Left renal pelvis (tissue), 4 donors: Measurements from ENCODE around the gene CFAP43. TPM values are rescaled to one million over a fixed set of nuclear protein-coding genes. Genes with fewer than 3 reads are reported as not detected.

ENCODE experiments used
- DNase-seq, 4 donors: peaks; one replicate each; pipeline ENCODE4 v3.0.0-alpha.2; 2013; ENCODE audit warnings: low read depth in 4 of 4, low spot score in 3 of 4
- polyA plus RNA-seq, 4 donors: library from polyadenylated mRNA; unstranded; fragments of 120-200 nt; gene quantifications; one replicate each; pipeline ENCODE4 v1.2.1, GENCODE V29; 2013; ENCODE audit not compliant: insufficient read length in 4 of 4

Gene CFAP43, protein sequence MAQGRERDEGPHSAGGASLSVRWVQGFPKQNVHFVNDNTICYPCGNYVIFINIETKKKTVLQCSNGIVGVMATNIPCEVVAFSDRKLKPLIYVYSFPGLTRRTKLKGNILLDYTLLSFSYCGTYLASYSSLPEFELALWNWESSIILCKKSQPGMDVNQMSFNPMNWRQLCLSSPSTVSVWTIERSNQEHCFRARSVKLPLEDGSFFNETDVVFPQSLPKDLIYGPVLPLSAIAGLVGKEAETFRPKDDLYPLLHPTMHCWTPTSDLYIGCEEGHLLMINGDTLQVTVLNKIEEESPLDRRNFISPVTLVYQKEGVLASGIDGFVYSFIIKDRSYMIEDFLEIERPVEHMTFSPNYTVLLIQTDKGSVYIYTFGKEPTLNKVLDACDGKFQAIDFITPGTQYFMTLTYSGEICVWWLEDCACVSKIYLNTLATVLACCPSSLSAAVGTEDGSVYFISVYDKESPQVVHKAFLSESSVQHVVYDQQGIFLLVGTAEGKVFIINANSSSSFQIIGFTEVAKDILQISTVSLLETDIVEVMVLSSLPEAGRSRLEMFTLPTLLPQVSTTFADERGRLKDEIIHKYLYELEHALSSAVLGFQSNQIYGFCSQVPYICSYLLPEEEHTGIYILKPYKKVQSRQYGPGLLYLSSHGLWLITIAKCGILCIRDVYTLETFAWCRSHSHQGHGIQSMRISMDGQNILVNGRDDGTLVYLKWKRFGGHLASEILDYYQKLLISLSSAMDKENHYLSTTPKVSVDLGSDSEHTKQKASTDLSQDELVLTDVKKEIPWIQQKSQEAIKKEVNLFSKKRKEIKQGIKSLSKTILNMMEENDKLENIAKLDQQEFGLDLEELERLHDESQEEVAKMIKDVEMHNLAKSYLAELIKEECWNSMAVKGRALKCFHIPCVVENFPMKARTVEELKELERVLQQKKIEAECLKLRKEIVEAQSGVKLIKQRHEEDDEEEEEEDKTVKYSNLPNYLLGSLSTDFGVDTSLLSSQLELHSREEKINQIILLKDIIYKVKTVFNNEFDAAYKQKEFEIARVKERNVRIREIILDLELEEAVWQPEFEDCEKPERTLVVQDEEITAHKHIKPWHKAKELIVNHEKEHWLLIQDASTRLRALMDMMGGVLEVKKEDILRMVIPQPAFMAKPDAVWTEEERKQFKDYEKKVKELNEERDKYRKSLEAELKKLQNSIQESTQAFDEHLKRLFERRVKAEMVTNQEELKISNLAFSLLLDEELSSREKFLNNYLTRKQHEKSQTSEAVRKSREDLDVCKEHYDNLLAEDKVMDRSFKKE (N-terminal part only)
- 10 to 100 TPM in 3 of 4 donors, 1 to 10 TPM in 1; 2.5 to 24.9 (median 15.9) TPM for polyA plus RNA-seq

DNA sequence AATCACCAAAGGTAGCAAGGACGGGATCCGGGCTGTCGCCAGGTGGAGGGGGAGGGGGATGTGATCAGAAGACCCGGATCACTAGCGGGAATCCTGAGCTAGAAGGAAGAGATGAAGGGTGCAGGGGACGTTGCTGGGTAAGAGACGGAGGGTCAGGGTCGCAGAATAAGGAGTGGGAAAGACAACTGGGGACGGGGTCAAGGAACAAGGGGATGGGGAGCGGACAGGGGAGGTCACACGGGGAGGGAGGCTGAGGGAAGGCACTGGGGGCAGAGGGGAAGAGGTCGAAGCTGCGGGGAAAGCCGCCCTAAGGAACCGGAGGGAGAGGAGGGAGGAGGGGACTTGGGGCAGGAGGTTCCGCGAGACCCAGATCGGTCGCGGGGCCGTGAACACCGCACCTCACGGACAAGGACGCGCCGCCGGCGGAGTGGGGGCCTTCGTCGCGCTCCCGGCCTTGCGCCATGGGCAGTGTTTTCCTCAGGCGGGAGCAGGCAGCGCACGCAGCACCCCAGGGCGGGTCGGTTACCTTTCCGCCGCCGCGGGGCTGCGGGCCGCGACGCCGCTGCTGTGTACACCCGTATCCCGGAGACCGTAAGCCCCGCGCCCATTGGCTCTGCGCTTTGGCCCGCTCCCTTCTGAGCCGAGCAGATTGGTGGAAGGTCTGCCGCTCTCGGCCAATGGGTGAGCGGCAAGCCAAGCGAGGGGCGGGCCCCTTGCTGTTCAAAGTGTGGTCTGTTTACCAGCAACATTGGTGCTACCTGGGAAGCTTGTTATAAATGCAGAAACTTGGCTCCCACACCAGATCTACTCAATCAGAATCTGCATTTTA, at the start of gene CFAP43:
TSS of gene CFAP43 (minus strand) at position 581 of the 829 bp plus-strand sequence. CDS start at position 463, 118 bp downstream.
- DNase-seq, result peak; percentile 86 to 93 (median 92)

DNA sequence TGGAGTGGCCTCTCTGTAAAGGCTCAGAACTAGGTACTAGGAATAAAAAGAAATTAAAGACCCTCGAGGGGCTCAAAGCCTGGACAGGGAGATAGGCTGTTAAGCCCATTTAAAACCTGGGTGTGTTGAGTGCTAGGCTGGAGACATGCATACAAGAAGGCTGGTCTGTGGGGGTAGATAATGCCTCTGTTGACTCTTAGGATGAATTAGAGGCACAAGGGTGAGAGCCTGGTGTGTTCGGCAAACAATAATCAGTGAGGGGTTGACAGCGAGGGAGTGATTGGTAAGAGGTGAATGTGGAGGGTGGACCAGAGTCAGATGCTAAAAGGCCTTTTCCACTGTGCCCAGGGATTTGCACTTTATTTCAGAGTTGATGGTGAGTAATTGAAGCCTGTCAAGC, 49.5 kb upstream of the CFAP43 start:
- DNase-seq, result no peak

DNA sequence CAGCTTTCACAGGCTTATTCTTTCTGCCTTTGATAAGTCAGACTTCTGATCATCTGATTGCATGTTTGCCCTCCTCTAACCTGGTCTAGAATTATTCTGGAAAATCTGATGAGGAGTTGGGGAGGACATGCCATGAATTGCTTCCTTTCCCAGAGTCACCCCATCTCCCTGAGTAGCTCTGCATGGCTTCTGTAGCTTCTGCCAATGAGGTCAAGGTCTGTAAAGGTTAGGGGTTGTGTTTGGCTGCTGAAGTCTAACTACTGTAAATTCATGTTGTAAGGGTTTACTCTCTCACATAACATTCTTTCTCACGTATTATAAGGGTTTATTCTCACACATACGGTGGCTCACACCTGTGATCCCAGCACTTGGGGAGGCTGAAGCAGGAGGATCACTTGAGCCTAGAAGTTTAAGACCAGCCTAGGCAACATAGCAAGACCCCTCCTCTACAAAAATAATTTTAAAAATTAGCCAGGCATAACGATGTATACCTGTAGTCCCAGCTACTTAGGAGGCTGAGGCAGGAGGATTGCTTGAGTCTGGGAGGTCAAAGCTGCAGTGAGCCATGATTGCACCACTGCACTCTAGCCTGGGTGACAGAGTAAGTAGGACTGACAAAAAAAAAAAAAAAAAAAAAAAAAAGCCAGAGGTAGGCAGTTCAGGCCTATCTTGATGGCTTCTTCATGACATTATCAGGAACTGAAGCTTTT, 47.5 kb upstream of the CFAP43 start:
- DNase-seq, result no peak

DNA sequence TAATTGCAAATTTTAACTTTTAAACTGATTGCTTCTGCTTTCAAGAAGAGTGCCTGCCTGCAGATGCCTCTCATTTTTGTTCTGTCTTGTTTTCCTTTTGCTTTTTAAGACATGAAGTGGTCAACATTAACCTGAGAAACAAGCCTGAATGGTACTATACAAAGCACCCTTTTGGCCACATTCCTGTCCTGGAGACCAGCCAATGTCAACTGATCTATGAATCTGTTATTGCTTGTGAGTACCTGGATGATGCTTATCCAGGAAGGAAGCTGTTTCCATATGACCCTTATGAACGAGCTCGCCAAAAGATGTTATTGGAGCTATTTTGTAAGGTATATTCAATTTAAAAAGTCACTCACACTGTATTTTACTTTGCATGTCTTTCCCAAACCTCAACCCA, 45.6 kb upstream of the CFAP43 start:
- no peak for DNase-seq

DNA sequence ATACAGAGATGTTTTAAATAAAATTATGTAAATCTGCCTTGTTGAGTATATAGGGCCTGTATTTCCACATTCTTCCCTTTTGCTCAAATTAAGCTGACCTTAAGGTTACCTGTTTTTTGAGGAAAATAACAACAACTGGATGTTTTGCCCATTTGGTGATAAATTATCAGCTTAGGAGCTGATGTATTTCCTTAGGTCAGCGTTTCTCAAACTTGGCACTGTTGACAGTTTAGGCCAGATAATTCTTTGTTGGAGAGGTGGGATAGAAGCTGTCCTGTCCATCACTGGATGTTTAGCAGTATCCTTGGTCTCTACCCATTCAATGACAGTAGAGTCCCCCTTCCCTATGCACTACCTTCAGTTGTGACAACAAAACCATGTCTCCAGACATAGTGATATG, 44.0 kb upstream of the CFAP43 start:
- DNase-seq, result no peak

DNA sequence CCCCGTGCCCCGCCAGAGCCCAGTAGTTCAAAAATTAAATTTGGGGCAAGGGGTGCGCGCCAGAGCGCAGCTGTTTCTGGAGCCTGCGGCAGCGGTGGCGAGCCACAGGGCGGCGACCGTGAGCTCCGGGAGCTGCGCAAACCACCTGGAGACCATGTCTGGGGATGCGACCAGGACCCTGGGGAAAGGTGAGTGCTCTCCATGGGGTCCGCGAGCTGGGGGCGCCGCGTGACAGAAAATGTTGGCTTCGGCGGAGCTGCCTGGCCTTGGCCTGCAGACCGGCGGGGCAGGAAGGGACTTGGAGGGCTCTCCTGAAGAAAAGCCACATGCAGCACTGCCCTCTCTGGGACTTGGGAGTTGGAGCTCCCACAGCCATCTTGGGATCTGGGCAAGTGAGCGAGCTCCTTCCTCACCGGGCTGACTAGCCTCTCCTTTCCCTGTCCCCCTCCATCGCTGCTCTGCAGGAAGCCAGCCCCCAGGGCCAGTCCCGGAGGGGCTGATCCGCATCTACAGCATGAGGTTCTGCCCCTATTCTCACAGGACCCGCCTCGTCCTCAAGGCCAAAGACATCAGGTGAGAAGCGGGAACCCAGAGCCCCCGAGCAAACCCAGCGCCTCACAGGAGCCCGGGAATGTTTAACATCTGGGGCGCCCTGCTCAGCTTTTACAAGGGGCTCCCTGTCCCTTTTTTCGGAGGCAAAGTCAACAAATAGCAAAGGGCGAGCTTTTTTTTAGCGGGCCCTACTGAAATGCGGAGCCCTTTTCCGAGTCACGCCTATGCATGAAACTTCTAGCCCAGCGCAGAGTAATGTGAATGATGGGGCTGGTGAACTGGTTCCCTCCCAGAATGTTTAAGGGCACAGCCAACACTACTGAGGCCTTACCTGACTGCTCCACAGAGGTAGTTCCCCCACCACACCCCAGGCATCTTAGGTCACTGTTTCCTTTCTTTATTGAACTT, 42.9 kb upstream of the CFAP43 start:
- DNase-seq, result no peak

DNA sequence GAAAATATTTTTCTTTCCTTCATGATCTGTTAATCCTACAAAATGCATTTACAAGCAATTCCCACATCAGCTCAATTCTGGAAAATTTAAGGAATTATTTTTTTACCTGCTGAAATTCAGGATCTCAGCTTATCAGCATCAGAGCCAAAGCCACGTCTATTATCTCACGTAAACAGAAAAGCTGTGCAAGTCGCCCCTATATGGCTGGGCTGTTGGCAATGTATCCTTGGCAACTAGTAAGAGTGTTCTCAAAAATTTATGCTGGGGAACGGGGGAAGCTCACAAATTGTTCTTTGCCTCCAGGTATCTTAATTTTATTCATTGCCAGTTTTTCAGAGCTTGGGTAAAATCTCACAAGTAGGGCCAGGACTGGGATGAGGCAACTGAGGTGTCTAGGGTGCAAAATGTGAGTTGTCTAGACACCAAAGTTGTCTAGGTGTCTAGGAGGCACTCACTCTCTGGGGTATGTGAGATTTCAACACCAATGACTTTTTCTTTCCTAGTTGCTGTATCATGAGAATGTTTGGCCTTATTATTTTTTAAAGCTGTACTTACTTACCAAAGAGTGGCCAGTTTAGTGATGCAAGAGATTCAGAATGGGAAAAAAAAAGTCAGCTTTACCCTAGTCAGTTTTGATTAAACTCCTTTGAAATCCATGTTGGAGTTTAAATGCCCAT, 41.9 kb upstream of the CFAP43 start:
- no peak for DNase-seq

DNA sequence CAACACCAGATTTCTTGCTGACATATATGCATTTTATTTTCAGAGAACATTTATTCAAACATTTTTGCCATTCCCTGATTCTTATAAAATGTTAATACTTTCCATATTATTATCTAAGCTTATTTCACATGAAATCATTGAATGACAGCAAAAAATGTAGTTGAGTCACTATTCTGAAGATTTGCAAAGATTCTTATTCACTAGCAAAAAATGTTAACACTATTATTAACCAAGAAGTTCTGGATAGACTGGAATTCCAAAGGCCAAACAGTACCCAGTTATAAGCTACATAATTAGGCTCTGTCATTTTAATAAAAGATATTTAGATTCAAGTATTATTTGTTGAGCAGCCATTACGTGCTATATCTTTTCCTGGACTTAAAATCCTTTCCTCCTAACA, 41.1 kb upstream of the CFAP43 start:
- no peak for DNase-seq

DNA sequence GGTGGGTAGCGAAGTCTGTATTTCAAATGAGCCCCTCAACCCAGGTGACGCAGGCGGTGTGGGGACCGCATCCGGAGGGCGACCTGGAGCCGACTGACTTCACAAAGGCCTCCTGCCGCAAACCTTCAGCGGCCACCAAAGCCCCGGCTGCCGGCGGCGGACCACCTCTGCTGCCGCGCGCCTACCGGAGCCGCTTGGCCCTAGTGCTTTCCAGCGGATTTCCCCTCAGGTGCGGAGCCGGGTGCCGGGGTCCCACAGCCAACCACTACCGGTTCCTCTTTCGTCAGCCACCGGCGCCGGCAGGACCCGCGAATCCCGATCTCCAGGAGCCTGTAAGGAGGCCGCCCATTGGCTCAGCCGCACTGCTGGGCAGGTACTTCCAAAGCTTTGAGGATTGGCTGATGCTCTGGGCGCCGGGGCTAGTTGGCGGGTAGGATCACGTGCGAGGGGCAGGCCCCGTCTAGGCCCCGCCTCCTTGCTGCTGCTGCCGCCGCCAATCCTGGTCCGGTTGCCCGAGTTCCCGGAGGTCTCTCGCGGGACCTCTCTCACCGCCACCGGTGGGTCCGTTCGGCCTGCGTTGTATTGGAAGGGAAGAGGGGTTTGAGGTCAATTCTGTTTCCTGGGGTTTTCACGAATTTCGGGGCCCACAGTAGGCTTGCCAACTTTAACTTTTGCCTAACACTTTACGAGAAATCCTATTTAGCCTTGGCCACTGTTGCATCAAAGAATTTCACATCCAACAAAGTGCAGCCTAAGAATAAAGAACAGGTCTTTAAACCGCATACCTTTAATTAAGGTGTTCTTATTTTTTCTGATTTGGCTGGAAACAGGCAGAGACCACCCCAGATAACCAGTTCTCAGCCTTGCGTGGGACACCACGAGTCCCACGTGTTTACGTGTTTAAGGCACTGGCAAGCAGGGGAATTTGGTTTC, 36.8 kb upstream of the CFAP43 start, which contains the start of gene GSTO2:
TSS of gene GSTO2 (plus strand) at position 472 of the 933 bp plus-strand sequence. CDS start 5,732 bp downstream, outside the sequence.
- DNase-seq, result peak; percentile 90 to 97 (median 96)

DNA sequence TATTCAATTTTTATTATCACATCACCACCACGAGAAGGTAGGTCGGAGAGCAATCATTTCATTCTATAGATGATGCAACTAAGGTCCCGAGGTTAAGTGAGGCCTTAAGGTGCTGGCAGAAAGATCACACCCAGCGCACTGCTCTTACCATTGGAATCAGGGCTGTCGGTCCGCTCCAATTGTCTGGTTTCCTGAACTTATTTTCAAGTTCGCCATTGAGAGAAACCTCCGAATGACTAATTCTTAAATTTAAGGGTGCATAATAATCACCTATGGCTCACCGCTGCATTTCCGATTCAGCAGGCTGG, 36.2 kb upstream of the CFAP43 start:
- no peak for DNase-seq

DNA sequence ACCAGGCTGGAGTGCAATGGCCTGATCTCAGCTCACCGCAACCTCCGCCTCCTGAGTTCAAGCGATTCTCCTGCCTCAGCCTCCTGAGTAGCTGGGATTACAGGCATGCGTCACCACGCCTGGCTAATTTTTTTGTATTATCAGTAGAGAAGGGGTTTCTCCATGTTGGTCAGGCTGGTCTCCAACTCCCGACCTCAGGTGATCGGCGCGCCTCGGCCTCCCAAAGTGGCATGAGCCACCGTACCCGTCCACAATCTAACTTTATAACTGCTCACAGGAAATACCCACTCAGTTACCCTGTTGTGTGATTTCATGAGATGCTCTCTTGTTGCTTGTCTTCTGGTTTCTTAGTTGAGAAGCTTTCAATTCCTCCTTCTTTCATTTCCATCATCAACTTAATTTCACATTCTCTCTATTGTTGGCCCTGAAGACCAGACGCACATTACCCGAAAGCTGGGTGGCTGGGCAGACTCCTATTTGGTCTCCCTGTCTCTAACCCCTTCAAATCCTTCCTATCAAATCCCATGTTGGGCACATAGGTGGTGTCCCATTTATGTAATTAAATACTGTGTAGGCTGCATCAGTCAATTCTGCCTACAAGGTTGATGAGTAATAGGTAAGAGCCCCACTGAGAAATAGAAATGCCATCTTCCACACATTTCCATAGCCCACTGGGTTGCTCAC, 35.7 kb upstream of the CFAP43 start:
- DNase-seq, result no peak

DNA sequence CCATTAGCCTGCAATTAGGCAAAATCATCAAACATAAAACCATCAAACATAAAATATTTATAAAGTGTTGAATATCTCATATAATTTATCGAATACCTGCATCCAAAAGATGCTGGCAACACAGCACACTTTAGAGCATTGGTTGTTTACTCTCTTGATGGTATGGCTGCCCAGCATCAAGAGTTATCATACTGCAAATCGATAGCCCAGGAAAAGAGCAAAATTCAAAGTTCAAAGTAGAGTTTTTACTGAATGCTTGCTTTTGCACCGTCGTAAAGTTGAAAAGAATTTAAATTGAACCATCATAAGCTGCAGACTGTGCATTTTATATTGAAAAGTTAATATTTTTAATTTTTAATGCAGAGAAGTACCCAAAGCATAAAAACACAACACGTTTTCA, 32.6 kb upstream of the CFAP43 start:
- DNase-seq, result no peak

DNA sequence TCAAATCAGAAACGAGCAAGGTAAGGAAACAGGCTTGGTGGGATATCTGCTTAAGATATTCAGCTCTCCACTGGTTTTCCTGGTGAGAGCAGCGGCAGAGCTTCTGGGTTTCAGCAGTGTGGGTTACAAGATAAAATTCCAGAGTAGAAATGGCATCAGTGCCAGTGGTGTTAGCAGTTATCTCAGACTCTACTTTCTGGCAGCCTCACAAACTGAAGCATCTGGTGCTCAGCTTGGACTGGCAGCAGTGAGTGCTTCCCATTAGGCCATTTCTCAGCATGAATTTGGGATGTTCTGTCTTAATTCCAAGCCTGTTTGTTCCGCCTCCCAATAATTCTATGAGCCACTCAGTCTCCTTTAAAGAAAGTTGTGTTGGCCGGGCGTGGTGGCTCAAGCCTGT, 29.9 kb upstream of the CFAP43 start:
- no peak for DNase-seq

DNA sequence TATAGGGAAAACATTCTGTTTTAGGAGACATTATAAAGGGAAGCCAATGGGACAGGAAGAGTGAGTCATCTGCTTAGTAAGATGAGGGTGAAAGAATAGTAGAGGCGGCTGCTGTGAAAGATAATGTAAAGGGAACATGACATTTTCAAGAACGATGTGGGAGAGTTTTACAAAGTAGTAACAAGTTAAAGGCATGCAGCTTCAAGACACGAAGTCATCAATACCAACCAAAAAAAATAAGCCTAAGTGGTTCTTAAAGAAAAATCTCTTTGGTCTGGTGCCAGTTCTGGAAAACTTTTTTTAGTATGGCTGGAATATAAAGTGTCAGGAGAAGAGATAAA, 28.6 kb upstream of the CFAP43 start:
- DNase-seq, result no peak

DNA sequence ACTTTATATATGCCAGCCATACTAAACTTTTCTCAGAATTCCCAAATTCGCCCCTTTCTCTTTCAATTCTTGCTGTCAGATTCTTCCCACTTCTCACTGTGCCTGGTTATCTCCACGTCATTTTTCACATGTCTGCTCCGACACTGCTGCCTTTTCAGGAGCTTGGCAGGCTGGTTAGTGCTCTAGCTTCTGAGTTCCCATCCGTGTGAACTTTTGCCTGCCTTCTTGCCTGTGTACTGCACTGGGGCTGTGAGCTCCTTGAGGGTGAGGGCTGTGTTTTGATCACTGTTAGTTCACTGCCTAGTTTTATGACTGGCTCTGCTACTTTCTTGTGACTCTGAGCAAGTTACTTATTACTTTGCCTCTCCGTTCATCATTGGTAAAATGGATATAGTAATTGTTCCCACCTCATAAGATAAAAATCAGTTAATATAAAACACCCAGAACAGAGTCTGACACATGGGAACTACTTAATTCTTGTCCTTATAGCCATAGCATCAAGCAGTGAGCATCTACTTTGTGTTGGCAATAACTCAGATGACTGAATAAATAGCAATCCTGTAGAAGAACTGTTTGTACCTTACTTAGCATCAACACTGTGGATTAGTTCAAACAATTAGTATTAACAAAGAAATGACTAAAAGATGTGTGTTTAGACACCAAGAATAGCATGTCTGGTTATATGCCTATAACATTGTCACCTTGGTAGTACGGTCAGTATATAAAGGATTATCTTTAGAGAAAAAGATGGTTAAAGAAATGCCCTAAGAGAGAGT, 28.0 kb upstream of the CFAP43 start:
- no peak for DNase-seq
